Fibroblast of lung (primary cell): ENCODE results near the gene GPBAR1.

Source experiments
- CTCF ChIP-seq, 2 donors: IDR thresholded peaks in 1 of 2; conservative IDR thresholded peaks in 1 of 2; 1 replicate in 1 of 2; 2 replicates in 1 of 2; pipeline ENCODE4 v1.5.1; 2011 to 2012; ENCODE audit warnings: low read length in 2 of 2, control low read depth in 1 of 2, inconsistent platforms in 1 of 2, low read depth in 1 of 2, mild to moderate bottlenecking in 1 of 2
- EZH2 ChIP-seq: IDR thresholded peaks from 2 replicates; pipeline ENCODE4 v1.5.1; 2012; ENCODE audit warnings: low read length, control low read depth, mild to moderate bottlenecking; ENCODE audit errors: missing control alignments

- TF ChIP-seq EZH2: no peak
- TF ChIP-seq CTCF (conservative IDR thresholded peaks at IDR 0.05 in 1 of 2, IDR thresholded peaks at IDR 0.05 in 1 of 2; ENCODE audit: low read depth in 1 of 2, low read length in 2 of 2): no peak
Observed at GRCh38 chr2:218260742-218261422, at the start of gene GPBAR1.
